Measurements from ENCODE around the gene HECTD4.

- no peak for TF ChIP-seq CTCF (IDR thresholded peaks at IDR 0.05)
- TF ChIP-seq EZH2 (IDR thresholded peaks at IDR 0.05; ENCODE audit: borderline replicate concordance, insufficient read depth, low read depth, low read length, poor library complexity, severe bottlenecking), result no peak
Observed at GRCh38 chr12:112327209-112327938, 54.9 kb downstream of the HECTD4 start.

Measured in B cell (primary cell).